OCI-LY3 (cell line): ENCODE measurements around the gene ECI2.
A peak's percentile ranks its signal among the peaks of the same experiment; 100 is the strongest.

Source experiments
- H2AFZ ChIP-seq: fragments of 200-600, 300-600 bp; shearing (Covaris generic); 2 replicates; pipeline ENCODE4 v1.6.0; 2014; ENCODE audit warnings: antibody characterized with exemption, low read depth, low read length
- H3K27ac ChIP-seq: fragments of 200-600, 300-600 bp; sonication (generic); 2 replicates; pipeline ENCODE4 v1.5.1; 2014; ENCODE audit warnings: mild to moderate bottlenecking, low read length, moderate library complexity, mixed read lengths
- H3K27me3 ChIP-seq: fragments of 200-600, 300-600 bp; sonication (generic); 2 replicates; pipeline ENCODE4 v1.6.1; 2014; ENCODE audit warnings: low read depth, low read length, mixed read lengths
- H3K36me3 ChIP-seq: fragments of 200-600, 300-600 bp; sonication (generic); replicated peaks from 2 replicates; pipeline ENCODE3; 2014; ENCODE audit warnings: low read depth, low read length, mixed read lengths
- H3K4me1 ChIP-seq: fragments of 300-600, 200-600 bp; sonication (generic); 2 replicates; pipeline ENCODE4 v1.6.1; 2014; ENCODE audit warnings: low read length, mixed read lengths
- H3K4me2 ChIP-seq: fragments of 200-600, 300-600 bp; sonication (generic); 2 replicates; pipeline ENCODE4 v1.6.1; 2014; ENCODE audit warnings: low read length, mixed read lengths
- H3K4me3 ChIP-seq: fragments of 300-600, 200-600 bp; sonication (generic); 2 replicates; pipeline ENCODE4 v1.5.1; 2014; ENCODE audit warnings: antibody characterized with exemption, mild to moderate bottlenecking, low read length, moderate library complexity
- H3K79me2 ChIP-seq: fragments of 300-600, 200-600 bp; shearing (Covaris generic); 2 replicates; pipeline ENCODE4 v1.6.1; 2014; ENCODE audit warnings: mild to moderate bottlenecking, low read length, mixed read lengths
- H3K9ac ChIP-seq: fragments of 300-600, 200-600 bp; shearing (Covaris generic); 2 replicates; pipeline ENCODE4 v1.6.0; 2014; ENCODE audit warnings: mild to moderate bottlenecking, low read length, moderate library complexity
- H3K9me3 ChIP-seq: fragments of 200-600, 300-600 bp; shearing (Covaris generic); 2 replicates; pipeline ENCODE4 v1.6.1; 2014; ENCODE audit warnings: low read length, mixed read lengths; ENCODE audit not compliant: insufficient read depth
- H4K20me1 ChIP-seq: fragments of 200-600, 300-600 bp; sonication (generic); 2 replicates; pipeline ENCODE4 v1.6.1; 2016; ENCODE audit warnings: low read length, mixed read lengths; ENCODE audit not compliant: insufficient read depth
- EZH2phosphoT487 ChIP-seq: fragments of 200-600 bp; shearing (Covaris generic); IDR thresholded peaks from 2 replicates; pipeline ENCODE4 v1.6.1; 2018; ENCODE audit warnings: antibody characterized with exemption, mixed run types, low read depth
- TF ChIP-seq, protein P1 (sequence below): fragments of 200-600, 300-600 bp; sonication (generic); IDR thresholded peaks from 2 replicates; pipeline ENCODE4 v1.5.1; 2014; ENCODE audit warnings: antibody characterized with exemption, low read length, low read depth

Gene ECI2, protein sequence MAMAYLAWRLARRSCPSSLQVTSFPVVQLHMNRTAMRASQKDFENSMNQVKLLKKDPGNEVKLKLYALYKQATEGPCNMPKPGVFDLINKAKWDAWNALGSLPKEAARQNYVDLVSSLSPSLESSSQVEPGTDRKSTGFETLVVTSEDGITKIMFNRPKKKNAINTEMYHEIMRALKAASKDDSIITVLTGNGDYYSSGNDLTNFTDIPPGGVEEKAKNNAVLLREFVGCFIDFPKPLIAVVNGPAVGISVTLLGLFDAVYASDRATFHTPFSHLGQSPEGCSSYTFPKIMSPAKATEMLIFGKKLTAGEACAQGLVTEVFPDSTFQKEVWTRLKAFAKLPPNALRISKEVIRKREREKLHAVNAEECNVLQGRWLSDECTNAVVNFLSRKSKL

DNA sequence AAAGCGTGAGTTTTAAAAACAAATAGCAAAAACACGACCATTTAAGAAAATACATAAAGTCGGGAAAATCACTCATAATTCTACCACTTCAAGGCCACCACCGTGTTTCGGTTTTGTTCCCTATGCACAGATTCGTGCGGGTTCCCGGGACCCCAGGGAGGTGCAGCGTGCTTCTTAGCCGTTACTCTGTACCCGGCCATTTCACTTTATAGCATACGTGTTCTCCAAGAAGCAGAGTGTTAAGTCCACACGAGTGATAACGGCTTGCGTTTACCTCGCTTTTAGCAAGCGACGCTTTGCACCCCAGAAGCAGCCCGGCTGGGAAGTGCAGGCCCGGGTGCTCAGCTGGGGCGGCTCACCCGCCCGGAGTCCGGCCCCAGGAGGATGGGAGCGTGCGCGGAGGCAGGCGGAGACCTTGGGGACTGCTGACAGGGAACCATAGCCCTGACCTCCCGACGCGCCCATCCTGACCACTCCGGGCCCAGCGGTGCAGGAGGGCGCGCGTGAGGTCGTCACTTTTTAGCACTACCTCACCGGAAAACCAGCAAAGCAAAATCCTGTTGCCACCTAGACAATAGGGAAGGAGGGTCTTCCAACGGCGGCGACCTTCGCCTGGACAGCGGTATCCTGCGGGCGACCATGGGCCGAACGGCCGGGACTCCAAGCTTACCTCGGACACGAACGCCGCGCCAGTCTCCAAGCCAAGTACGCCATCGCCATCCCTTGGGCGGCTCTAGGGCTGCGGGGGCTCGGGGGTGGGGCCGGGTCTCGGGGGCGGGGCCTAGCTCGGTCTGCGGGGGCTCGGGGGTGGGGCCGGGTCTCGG lies at the start of gene ECI2:
ECI2 (minus strand) TSS at position 735 of the 824 bp plus-strand sequence; CDS start at position 720, 15 bp downstream.
- Histone ChIP-seq H3K4me3 (peak within 1 kb of the TSS; percentile 95), H3K36me3 (peaks cover 20% of the 10 kb centered on the region), H3K4me1 (peaks cover 10% of the 10 kb centered on the region), H3K27me3 (no peaks in the 10 kb centered on the region), H3K9ac (peak within 1 kb of the TSS; percentile 70), H3K27ac (no peak within 1 kb of the TSS; the same call in 1 of the 2 replicates), H3K9me3 (no peaks in the 10 kb centered on the region), H3K4me2 (peak within 1 kb of the TSS; percentile 67), H4K20me1 (no peaks in the 10 kb centered on the region), H3K79me2 (no peaks in the 10 kb centered on the region), H2AFZ (peak within 1 kb of the TSS; percentile 90)
- TF ChIP-seq, protein P1, sequence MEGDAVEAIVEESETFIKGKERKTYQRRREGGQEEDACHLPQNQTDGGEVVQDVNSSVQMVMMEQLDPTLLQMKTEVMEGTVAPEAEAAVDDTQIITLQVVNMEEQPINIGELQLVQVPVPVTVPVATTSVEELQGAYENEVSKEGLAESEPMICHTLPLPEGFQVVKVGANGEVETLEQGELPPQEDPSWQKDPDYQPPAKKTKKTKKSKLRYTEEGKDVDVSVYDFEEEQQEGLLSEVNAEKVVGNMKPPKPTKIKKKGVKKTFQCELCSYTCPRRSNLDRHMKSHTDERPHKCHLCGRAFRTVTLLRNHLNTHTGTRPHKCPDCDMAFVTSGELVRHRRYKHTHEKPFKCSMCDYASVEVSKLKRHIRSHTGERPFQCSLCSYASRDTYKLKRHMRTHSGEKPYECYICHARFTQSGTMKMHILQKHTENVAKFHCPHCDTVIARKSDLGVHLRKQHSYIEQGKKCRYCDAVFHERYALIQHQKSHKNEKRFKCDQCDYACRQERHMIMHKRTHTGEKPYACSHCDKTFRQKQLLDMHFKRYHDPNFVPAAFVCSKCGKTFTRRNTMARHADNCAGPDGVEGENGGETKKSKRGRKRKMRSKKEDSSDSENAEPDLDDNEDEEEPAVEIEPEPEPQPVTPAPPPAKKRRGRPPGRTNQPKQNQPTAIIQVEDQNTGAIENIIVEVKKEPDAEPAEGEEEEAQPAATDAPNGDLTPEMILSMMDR: no peak
- TF ChIP-seq EZH2phosphoT487: no peak

DNA sequence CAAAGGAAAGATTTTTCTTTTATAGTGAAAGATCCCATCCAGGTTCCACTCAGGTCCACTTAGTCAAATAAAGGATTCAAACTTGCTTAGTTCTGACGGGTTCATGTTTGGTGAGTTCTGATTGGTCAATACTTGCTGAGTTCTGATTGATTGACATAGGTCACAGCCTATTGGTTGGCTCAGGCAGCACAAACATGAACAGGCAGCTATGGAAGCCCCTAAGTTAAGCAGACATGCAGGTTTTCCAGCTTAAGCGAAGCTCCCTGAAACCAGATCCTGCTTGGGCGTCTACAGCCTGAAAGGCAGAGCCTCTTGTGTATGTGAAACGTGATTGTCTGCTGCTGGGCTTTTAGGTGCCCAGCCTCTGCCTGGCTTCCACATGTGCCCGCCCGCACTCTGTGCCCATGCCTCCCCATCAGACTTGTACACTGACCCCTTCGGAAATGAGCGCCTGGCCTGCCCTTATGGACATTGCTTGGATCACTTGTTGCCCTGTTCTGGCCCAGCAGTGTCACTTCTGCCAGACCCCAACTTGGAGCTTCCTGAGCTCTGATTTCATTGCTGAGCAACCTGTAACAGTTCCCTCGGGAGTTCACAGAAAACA lies 45.4 kb upstream of the ECI2 start:
- Histone ChIP-seq H3K4me2 (0 out of 2 replicates have a peak overlapping the region, but pooled peaks have one; percentile 5), H4K20me1 (no peaks in the 10 kb centered on the region), H3K27ac (no peak overlapping the region), H3K36me3 (no peaks in the 10 kb centered on the region), H3K4me3 (no peak overlapping the region), H3K9me3 (no peaks in the 10 kb centered on the region), H3K9ac (no peak overlapping the region), H3K4me1 (no peaks in the 10 kb centered on the region), H2AFZ (peak overlapping the region; percentile 13; the same call in 1 of the 2 replicates), H3K27me3 (no peaks in the 10 kb centered on the region), H3K79me2 (no peaks in the 10 kb centered on the region)
- no peak for TF ChIP-seq EZH2phosphoT487
- TF ChIP-seq, protein P1: no peak

DNA sequence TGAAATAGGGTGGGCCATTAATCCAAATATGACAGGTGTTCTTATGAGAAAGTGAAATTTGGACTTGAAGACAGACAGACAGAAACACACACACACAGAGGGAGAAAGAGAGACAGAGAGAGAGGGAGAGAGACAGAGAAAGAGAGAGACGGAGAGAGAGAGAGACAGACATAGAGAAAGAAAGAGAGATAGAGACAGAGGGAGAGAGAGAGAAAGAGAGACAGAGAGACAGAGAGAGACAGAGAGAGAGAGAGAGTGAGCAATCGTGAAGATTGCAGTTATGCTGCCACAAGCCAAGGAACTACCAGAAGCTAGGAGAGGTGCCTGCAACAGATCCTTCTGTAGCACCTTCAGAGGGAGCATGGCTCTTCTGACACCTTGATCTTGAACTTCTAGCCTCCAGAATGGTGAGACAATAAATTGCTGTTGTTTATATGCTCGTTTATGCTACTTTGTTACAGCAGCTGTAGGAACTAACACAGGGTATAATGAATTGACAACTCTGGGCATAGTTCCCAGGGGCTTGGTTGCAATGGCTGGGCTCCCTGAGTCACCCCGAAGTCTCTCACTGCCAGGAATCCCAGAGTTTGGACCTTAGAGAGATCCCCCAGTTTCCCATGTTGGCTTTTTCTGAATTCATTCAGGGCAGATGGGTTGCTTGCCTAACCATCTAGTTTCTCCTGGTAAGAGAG lies 44.7 kb upstream of the ECI2 start:
- H3K4me2 ChIP-seq: no peak overlapping the region
- H3K9me3 ChIP-seq: no peaks in the 10 kb centered on the region
- no peaks in the 10 kb centered on the region for H3K4me1 ChIP-seq
- TF ChIP-seq, protein P1: no peak
- no peak for TF ChIP-seq EZH2phosphoT487
- no peaks in the 10 kb centered on the region for H3K79me2 ChIP-seq
- H3K36me3 ChIP-seq: no peaks in the 10 kb centered on the region
- no peak overlapping the region for H3K9ac ChIP-seq
- H3K27me3 ChIP-seq: no peaks in the 10 kb centered on the region
- H3K27ac ChIP-seq: no peak overlapping the region
- no peaks in the 10 kb centered on the region for H4K20me1 ChIP-seq
- H2AFZ ChIP-seq: peak overlapping the region; percentile 13; the same call in 1 of the 2 replicates
- no peak overlapping the region for H3K4me3 ChIP-seq
